GM18517 (cell line): Measurements from ENCODE around the gene STAM2.
"Not testable (repeated sequence)": the region's sequence is repeated elsewhere in the genome, so short reads cannot be mapped to it uniquely, and the experiment has no call there.

Experiments used
- ATAC-seq: cut with Tn5 transposase; IDR thresholded peaks from one replicate; pipeline ENCODE4 v1.9.1; 2021; ENCODE audit warnings: mild to moderate bottlenecking, moderate library complexity; ENCODE audit not compliant: unreplicated experiment

Gene STAM2

GRCh38 chr2:152175368-152176112 lies at the start of gene STAM2:
TSS of gene STAM2 (minus strand) at chr2:152175763. CDS start at chr2:152175642, 121 bp downstream.
- ATAC-seq = peak; percentile 80

DNA sequence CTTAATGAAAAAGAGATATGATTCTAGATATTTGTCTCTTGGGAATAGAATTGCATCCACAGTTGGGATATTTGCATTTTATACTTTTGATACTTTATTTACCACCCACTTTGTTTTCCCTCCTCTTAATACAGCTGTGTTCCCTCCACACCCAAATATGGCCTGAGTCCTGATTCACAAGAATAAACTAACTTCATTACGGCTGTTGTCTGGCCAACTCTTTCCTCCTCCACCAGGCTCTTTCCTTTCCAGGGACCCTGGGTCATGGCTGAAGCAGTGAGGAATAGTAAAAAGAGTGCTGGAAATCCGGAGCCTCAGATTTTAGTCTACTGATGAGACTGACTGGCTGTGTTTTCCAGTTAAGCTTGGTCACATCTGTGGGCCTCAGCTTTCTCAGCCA lies 48.4 kb upstream of the STAM2 start:
- ATAC-seq = no peak

DNA sequence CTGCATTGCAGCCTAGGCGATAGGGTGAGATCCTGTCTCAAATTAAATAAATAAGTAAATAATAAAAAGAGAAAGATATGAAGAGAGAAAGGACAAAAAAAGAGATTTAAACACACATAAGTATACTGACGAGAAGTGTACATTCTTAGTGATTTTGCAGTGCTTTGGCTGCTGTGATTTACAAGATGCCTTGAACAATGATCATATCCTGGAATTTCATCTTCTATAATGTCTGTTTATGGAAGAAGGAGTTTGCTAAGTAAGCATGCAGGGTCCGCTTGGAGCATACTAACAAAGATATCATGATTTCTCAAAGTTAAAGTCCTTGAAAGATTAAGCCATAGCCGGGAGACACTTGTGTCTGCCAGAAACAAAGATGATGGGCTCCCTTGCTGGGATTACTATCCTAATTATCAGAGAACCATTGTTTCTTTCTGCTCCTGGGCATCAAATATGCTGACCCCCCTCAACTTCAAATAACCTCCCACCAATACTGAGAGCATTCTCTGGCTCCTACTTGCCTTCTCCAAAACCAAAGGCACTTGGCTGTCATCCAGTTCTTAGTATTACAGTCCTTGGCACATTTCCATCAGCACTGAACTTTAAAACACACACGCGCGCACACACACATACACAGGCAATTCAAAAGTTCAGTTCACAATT lies 47.5 kb upstream of the STAM2 start:
- no peak for ATAC-seq

GRCh38 chr2:152221839-152222238 lies 46.3 kb upstream of the STAM2 start:
- no peak for ATAC-seq

- ATAC-seq = no peak
Measured at GRCh38 chr2:152219077-152219828, 43.7 kb upstream of the STAM2 start.

DNA sequence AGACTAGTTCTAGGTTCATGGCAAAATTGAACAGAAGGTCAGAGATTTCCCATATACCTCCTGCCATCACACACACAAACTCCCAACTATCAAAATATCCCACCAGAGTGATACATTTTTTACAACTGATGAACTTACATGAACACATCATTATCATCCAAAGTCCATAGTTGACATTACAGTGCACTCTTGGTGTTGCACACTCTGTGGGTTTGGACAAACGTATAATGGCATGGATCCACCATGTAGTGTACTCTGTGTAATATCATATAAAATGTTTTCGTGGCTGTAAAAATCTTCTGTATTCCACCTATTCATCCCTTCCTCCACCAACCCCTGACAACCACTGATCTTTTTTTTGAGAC lies 25.9 kb upstream of the STAM2 start:
- ATAC-seq = no peak

DNA sequence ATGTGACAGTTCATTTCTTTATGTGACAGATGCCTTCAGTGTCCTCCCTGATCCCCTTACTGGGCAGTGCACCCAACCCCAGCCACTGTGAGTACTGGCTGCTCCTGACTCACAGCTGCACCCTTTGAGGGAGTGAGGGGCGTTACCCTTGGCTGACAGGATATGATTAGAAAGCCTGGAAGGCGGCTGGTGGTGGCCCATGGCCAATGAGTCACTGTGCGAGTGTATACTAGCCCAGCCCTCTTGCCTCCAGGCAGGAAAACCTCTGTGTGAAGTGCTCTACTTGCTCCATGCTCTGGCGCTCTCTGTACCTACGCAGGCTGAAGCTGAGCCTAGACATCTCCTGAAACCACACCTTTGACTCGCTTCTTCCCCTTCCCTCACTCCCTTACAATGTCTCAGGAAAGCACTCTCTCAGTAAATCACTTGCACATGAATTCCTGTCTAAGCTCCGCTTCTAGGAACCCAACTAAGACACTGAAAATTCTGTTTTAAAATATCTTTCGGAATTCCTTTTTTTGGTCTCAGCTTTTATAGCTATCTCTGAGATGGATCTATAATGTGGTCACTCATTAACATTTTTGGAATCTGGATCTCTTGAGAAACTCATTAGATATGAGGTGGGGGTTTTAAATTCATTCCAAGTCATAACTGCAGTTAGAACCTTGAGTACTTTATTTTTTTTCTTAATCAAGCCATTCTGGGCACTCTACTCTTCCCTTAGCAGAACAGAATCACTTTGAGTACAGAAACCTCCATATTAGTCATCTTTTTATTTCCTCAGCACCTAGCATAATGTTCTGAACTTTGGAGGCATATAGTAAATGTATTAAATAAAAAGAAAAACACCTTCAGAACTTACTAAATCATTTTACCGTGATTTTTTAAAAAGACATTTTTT lies 25.3 kb upstream of the STAM2 start:
- ATAC-seq = no peak

DNA sequence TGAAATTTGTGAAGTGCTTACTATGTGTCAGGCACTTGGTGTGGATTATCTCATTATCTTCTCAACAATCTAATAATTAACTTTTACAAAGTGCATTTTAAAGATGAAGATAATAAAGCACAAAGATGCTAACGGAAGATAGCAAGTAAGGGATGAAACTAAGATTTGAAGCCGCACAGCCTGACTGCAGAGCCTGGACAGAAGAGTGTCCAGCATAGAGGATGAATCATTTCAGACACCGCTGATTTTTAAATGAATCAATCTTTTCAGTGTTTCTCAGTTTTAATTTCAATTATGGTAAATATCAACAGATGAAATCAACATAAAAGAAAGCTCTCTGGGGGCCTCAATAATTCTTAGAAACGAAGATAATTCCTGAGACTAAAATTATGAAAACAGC lies 24.5 kb upstream of the STAM2 start:
- ATAC-seq = no peak

GRCh38 chr2:152198499-152198898 lies 22.9 kb upstream of the STAM2 start:
- no peak for ATAC-seq

GRCh38 chr2:152197508-152198284 lies 22.1 kb upstream of the STAM2 start:
- ATAC-seq = not testable (repeated sequence)

- ATAC-seq = peak; percentile 84
Measured at GRCh38 chr2:152189622-152190495, 14.3 kb upstream of the STAM2 start.

GRCh38 chr2:152186808-152187207 lies 11.2 kb upstream of the STAM2 start:
- not testable (repeated sequence) for ATAC-seq

- ATAC-seq = no peak
Measured at GRCh38 chr2:152186262-152186661, 10.7 kb upstream of the STAM2 start.

DNA sequence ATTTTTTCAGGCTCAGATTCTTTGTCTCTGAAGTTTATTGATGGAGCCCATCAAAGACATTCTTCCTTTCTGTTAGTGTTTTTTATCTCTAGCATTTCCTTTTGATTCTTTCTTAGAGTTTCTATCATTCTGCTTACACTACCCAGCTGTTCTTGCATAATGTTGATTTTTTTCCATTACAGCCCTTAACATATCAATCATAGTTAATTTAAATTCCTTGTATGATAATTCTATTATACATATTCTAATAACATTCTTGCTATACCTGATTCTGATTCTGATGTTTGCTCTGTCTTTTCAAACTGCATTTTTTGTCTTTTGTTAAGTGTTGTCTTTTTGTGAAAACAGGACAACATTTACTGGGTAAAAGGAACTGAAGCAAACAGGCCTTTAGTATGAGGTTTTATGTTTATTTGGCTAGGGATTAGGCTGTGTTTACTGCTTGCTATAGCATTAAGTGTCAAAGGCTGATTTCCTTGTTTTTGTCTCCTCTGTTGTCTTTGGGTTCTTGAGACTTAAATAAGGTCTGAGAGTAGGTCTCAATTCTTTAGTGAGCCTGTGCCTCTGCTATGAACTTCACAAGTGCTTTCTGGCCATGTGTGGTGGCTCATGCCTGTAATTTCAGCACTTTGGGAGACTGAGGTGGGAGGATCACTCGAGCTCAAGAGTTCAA lies 8.0 kb upstream of the STAM2 start:
- no peak for ATAC-seq

GRCh38 chr2:152177667-152178066 lies 2.1 kb upstream of the STAM2 start:
- ATAC-seq = not testable (repeated sequence)

DNA sequence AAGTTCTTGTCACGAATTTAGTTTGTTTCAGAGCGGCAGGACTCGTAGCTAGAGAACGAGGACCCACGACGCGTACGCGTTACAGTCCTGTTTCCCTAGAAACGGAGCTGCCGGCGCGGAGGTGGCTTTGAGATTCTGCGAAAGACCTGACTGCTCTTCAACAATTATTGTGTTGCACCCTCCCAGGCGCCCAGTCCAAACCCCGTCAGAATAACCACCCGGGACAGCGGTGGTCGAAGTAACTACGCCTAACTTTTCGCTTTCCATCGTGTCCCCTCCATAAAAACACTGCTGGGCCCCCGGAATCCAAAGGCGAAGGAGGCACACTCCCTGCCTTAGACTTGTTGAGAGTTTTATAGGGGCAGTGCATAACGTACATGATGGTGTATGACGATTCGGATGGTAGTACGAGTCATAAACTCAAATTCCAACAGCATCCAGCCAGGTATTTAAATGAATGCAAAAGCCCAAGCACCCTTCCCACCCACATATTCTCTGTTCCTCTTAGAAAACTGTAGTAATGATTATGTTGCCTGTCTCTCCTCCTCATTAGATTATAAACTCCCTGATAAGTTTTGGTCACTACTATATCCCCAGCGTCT lies 651 bp upstream of the STAM2 start:
- peak; percentile 31 for ATAC-seq

DNA sequence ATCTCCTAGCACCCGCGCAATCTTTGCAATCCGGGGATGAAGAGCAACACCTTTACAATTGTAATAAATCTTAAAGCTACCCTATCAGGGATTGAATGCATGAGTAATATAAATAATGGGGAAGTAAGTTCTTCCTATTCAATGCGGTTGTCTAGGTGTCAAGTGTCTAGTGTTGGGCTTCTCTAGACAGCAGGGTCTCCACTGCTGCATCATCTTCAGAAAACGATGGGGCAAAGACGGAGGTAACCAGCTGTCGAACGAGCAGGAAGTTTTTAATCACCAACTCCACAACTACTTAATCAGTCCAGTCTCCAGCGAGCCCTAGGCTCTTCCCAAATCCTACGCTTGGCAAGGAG lies 573 bp downstream of the STAM2 start:
- peak; percentile 30 for ATAC-seq

- ATAC-seq = no peak
Measured at GRCh38 chr2:152174574-152174973, 989 bp downstream of the STAM2 start.
